Measurements from ENCODE around the gene ZNF18. TPM values are rescaled to one million over a fixed set of nuclear protein-coding genes. Genes with fewer than 3 reads are reported as not detected.

The ZNF18 gene
- total RNA-seq, 1 donor from 2014 or later, result 4.0 TPM

GRCh38 chr17:11935734-11936406 lies 61.4 kb downstream of the ZNF18 start:
- intact Hi-C loops (cut with DNase I), result loop anchor here (10.0 kb wide), 1 partner anchor 291 kb away; no protein-coding TSS in a partner anchor
- DNase-seq, result no peak

GRCh38 chr17:11932337-11932898 lies 64.9 kb downstream of the ZNF18 start:
- intact Hi-C loops (cut with DNase I), result loop anchor here (10.0 kb wide), 1 partner anchor 288 kb away; no protein-coding TSS in a partner anchor

More at GRCh38 chr17:11935734-11936406, 61.4 kb downstream of the ZNF18 start:
- ATAC-seq (ENCODE audit: poor library complexity), result no peak

GRCh38 chr17:11928436-11928835 lies 68.8 kb downstream of the ZNF18 start:
- intact Hi-C loops (cut with DNase I), result no loop called here
- ATAC-seq (ENCODE audit: poor library complexity) (no peak), DNase-seq (no peak)

More at GRCh38 chr17:11932337-11932898, 64.9 kb downstream of the ZNF18 start:
- ATAC-seq (ENCODE audit: poor library complexity), result no peak
- DNase-seq, result no peak

Other genes with a start within 250 kb of the ZNF18 start
- 29.6 TPM for gene MAP2K4, start 23.4 kb upstream of the ZNF18 start, total RNA-seq

Measured in Right ventricle myocardium superior (tissue), 1 donor.